ENCODE measurements around the gene FTCDNL1.

FTCDNL1 gene

GRCh38 chr2:199850718-199851500 lies at the start of gene FTCDNL1:
TSS of gene FTCDNL1 (minus strand) at chr2:199851192. CDS start at chr2:199848962, 2,230 bp downstream.
- DNase-seq (ENCODE audit: low spot score) = peak; percentile 55

GRCh38 chr2:199896617-199897016 lies 45.6 kb upstream of the FTCDNL1 start:
- no peak for DNase-seq (ENCODE audit: low spot score)

DNA sequence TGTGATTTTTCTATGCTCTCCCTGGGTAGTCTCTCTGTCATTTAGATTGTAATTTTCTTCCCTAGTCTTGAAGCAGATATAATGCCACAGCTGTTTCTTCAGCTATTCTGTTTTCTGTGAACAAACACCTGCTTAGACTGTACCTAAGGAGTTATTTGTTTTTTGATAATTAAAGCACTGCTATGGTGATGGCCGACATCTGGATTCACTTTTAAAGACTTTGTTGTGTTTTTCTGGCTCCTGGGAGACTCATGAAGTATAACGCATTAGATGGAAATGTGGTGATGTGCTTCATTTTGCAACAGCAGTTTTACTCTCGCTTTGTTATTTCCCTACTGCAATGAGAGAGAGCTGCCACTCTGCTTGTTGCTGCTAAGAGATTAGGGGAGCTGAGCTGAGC lies 44.4 kb upstream of the FTCDNL1 start:
- no peak for DNase-seq (ENCODE audit: low spot score)

DNA sequence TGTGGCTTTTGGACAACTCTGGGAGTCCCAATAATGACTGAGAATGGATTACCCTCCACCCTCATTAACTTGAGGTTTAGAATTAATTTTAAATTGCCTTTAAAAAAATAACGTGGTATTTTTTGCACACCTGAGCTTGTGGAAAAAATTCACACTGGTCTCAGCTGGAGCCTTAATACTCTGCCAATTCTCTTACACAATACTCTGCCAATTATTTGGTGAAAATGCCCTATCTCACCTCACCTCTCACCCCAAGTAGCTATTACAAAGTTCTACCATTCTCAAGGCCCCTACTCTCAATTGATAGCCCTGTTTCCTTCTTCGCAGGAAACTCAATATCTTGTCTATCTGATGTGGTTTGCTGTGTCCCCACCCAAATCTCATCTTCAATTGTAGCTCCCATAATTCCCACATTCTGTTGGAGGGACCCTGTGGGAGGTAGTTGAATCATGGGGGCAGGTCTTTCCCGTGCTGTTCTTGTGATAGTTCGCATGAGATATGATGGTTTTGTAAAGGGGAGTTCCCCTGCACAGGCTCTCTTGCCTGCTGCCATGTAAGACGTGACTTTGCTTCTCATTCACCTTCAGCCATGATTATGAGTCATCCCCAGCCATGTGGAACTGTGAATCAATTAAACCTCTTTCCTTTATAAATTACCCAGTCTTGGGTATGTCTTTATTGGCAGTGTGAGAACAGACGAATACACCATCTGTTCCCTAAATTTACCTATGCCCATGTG lies 32.7 kb upstream of the FTCDNL1 start:
- DNase-seq (ENCODE audit: low spot score) = no peak

DNA sequence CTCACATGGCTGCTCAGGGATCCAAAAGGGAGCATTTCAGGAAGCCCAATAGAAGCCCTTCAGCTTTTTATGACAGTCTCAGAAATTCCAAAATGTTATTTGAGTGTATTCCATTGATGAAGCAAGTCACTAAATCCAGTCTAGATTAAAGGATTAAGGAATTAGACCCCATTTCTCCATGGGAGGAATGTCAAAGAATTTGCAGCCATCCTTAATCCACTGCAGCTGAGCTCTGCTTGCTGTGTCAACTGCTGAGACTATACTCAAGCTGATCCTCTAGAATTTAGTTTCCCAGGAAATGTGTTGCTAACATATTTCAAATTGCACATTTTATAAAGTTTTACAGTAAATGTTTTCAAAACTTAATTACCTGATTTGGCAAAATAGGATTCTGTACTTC lies 31.7 kb upstream of the FTCDNL1 start:
- no peak for DNase-seq (ENCODE audit: low spot score)

DNA sequence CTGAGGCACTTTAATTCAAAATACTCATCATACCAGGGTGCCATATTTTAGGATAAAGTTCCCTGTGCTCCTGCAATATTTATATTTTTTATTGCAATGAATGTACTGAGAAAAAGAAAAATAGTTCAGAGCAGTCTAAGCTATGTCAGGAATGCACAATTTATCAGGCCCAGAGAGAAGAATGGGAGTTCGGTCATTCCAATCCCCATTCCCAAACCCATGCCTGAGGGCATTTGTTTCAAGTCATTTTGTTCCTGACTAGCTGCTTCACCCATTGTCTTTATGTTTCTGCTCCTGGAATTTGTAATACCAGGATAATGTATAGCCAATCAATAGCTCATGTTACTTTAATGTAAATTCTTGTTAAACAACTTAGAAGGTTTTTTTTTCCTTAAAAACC lies 24.4 kb upstream of the FTCDNL1 start:
- no peak for DNase-seq (ENCODE audit: low spot score)

- DNase-seq (ENCODE audit: low spot score) = no peak
Measured at GRCh38 chr2:199874209-199874608, 23.2 kb upstream of the FTCDNL1 start.

DNA sequence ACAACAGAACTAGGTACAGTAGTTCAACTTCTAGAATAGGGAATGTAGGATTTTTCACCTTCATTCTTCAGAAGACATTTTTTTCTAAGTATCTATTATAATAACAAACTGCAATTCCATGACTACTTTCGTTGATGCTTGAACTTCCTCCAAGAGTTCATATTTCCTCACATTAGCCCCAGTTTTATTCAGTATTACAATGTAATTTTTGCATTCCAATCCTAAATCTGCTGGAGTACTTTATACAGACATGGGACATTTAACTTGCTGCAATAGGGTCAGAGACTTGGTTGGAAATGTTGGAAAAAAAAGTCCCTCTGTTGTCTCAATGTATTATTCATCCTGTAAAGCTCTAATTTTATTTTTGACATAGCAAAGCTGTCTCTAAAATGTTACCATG lies 19.6 kb upstream of the FTCDNL1 start:
- DNase-seq (ENCODE audit: low spot score) = no peak

GRCh38 chr2:199869653-199870052 lies 18.7 kb upstream of the FTCDNL1 start:
- DNase-seq (ENCODE audit: low spot score) = no peak

GRCh38 chr2:199869227-199869541 lies 18.2 kb upstream of the FTCDNL1 start:
- DNase-seq (ENCODE audit: low spot score) = no peak

GRCh38 chr2:199868431-199869226 lies 17.6 kb upstream of the FTCDNL1 start:
- no peak for DNase-seq (ENCODE audit: low spot score)

GRCh38 chr2:199865905-199866304 lies 14.9 kb upstream of the FTCDNL1 start:
- DNase-seq (ENCODE audit: low spot score) = no peak

- no peak for DNase-seq (ENCODE audit: low spot score)
Measured at GRCh38 chr2:199862788-199863187, 11.8 kb upstream of the FTCDNL1 start.

DNA sequence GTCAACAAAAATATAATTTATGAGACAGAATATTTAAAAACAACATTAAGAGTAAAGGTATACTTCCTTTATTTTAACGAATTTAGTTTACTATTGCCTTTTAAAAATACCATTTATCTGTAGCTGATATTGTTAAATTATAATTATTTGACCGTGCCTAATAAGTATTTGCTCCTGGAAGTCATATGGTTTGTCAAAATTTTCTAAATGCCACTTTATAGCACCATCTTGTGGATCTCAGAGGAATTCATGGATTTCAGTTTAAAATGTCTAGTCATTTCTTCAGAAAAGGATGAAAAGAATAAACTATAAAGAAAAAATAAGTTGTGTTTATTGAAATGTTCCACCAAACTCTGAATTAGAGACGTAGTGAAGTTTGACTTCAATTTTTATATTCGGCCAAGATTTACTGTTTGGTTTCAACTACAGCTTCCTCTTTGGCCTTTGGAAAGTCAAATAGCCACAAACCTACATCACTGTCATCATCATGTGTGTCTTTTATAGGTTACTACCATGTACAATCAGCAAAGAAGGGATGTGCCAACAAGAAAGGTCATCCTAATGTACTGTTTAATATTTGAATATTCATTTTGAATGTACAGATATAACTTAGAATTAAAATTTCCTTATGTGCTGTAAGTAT lies 10.3 kb upstream of the FTCDNL1 start:
- peak; percentile 11 for DNase-seq (ENCODE audit: low spot score)

DNA sequence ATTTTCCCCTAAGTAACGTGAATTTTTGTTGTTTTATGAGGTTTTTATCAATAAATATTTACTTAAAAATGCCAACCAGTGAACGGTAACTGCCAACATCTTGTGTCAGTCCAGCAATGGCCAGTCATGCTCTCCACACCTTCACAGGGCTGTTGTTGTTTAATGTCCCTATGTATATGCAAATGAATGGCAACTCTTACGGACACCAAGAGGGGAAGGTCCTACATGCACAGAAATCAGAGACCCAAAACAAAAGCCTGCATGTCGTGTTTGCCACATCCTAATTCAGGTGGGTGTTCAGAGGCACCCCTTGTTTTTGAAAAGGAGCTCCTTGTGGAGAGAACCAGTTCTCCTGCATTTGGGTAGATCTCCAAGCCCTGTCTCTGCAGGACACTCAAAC lies 4.8 kb upstream of the FTCDNL1 start:
- DNase-seq (ENCODE audit: low spot score) = no peak

DNA sequence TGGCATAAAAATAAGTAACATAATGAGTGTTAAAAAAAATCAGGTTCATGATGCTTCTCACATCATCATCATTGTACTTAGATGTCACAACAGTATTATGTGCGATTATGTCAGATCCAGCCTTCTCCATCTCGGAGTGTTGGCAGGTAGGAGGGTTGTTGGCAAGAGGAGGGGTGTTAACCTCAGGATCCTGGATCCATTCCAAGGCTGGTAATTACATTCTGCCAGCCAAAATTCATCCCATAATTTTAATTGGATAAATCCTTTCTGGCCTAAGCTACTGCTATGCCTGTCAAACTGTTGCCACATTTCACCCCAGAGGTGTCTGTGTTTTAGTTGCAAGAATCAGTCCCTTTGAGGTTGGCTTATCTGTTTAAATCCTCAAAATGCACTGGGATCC lies 891 bp upstream of the FTCDNL1 start:
- no peak for DNase-seq (ENCODE audit: low spot score)

GRCh38 chr2:199851501-199851810 lies 464 bp upstream of the FTCDNL1 start:
- DNase-seq (ENCODE audit: low spot score) = no peak

- no peak for DNase-seq (ENCODE audit: low spot score)
Measured at GRCh38 chr2:199850218-199850717, 724 bp downstream of the FTCDNL1 start.

DNA sequence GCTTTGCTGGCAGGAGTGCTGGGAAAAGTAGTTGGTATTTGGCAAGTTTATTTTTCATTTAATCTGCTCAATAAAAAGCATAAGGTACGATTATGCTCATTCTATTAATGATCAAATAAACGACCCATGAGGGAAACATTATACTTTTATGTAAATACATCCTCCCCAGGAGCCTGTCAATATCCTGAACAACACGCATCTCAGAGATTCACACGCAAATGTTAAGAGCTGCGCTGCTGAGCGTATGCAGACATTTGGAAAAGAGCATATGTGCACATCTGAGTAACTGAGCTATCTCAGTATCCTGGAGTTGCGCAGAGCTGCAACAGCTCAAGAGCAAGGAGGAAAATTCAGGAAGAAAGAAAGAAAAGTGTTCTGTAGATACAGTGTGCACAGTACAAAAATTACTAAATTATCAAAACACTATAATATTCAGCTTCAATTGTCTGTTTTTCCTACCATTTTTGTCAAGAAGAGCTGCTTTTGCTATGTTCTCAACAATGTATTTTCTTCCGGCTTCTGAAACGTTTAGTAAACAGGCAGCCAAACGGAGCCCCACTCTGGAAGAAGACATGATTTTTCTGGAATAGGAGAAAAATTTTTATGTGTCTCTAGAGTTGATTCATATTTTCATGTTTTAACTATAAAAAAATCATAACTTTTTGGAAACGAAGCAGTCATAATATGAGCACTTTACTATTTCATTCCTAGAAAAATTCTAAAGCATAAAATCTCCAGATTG lies 2.4 kb downstream of the FTCDNL1 start:
- DNase-seq (ENCODE audit: low spot score) = no peak

- no peak for DNase-seq (ENCODE audit: low spot score)
Measured at GRCh38 chr2:199847181-199847864, 3.7 kb downstream of the FTCDNL1 start.

All from HuH-7.5 (cell line).